Measurements from ENCODE around the gene PLEKHA4. TPM values are rescaled to one million over a fixed set of nuclear protein-coding genes. Genes with fewer than 3 reads are reported as not detected.

Gene PLEKHA4
- total RNA-seq, 1 donor from 2014 or later = 22.2 TPM

DNA sequence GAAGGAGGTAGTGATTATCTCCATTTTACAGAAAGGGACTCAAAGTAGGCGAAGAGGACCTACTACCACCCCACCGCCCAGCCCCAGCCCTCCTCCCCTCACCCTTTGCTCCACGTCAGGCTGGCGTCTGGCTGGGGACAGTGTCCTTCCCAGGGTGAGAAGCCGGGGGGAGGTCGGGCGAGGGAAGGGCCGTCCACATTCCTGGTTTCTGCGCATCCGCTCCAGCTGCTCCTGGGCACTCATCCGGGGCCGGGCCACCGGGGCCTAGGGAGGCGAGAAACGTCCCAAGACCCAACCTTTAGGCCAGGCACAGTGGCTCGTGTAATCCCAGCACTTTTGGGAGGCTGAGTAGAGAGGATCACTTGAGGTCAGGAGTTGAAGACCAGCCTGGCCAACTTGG lies 27.4 kb downstream of the PLEKHA4 start:
- DNase-seq = no peak
- no peak for ATAC-seq
- intact Hi-C loops (cut with micrococcal nuclease) = loop anchor here (5.0 kb wide), 1 partner anchor 54 kb away; no protein-coding TSS in a partner anchor

DNA sequence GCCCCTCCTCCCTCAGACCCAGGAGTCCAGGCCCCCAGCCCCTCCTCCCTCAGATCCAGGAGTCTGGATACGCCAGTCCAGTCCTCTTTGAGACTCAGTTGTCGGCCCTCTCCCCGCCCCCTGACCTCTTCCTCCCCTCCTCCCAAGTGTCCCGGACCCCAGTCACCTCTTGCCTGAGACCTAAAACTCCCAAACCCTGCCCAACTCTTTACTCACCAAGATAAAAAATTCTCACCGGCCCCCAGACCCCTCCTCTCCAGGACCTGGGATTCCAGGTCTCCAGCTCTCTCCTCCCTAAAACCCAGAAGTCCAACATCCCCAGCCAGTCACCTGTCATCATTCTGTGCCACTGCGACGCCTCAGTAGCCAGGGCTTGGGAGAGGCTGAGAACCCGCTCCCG lies 30.7 kb downstream of the PLEKHA4 start:
- DNase-seq (no peak), ATAC-seq (no peak)
- intact Hi-C loops (cut with micrococcal nuclease) = no loop called here

DNA sequence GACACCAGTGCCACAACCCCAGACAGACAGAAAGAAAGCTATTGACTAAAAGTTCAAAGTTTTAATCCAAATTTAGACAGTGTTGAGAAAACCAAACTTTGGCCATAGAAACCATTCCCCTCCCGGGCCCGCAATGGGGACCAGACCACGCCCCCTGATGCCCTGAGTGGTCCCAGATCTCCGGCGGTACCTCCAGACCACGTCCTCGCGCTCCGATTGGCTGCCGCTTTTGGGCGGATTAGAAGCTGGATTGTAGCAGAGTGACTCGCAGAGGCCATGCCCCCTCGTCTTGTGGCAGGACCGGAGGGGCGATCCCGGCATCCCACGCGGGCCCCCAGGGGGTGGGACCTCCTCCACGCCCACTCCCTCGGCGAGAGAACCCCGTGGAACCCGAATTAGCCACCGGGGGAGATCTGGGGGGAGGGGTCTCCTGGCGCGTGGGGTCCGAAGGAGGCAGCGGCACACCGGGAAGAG lies 31.3 kb downstream of the PLEKHA4 start:
- DNase-seq (peak; percentile 87), ATAC-seq (peak; percentile 91)
- intact Hi-C loops (cut with micrococcal nuclease) = no loop called here

DNA sequence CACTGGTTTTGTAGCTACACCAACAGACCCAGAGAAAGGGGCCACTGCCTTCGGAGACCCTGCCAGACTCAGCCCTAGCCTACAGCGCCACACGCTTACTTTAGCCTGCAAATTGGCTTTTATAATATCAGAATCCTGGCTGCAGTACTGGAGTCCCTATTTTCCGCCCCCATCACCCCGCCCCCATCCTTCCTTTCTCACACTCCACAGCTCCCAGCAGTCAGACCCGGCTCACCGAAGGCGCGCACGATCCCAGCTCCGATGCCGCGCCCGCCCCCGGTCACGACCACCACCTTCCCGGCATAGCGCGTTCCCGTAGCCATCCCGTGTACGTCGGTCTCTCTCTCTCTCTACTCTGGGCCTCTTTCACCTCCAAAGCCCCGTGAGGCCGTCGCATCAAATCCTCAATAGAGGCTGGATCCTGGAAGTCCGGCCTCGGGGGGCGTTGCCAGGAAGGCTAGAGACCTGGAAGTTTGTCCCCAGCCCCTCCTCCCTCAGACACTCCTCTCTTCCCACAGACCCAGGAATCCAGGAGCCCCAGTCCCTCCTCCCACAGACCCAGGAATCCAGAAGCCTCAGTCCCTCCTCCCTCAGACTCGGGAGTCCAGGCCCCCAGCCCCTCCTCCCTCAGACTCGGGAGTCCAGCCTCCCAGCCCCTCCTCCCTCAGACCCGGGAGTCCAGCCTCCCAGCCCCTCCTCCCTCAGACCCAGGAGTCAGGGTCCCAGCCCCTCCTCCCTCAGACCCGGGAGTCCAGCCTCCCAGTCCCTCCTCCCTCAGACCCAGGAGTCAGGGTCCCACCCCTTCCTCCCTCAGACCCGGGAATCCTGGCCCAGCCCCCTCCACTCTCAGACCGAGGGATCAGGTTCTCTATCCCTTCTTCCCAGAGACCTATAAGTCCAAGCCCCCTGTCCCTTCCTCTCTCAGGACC lies 32.1 kb downstream of the PLEKHA4 start, which contains the start of gene HSD17B14:
Gene HSD17B14 (minus strand): TSS at position 403 of the 929 bp plus-strand sequence. CDS start 80 bp downstream, at position 323.
- ATAC-seq (peak; percentile 31), DNase-seq (no peak)
- intact Hi-C loops (cut with micrococcal nuclease) = no loop called here

DNA sequence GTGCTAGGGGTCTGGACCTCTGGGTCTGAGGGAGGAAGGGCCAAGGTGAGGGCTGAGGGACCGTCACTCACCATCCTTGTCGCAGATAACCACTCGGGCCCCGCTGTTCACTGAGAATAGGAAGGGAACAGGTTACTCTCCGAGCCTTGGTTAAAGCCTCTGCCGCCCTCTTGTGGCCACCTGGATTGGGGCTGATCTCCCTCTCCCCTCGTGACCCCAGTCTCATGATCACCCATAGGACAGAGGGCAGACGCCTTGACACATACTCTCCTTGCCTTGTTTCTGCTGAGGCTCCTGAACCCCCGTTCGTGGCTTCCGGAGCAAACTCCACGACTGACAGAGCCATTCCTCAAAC lies 32.7 kb downstream of the PLEKHA4 start:
- intact Hi-C loops (cut with micrococcal nuclease) = loop anchor here (2.0 kb wide), 1 partner anchor 41 kb away; no protein-coding TSS in a partner anchor
- ATAC-seq = peak; percentile 94

DNA sequence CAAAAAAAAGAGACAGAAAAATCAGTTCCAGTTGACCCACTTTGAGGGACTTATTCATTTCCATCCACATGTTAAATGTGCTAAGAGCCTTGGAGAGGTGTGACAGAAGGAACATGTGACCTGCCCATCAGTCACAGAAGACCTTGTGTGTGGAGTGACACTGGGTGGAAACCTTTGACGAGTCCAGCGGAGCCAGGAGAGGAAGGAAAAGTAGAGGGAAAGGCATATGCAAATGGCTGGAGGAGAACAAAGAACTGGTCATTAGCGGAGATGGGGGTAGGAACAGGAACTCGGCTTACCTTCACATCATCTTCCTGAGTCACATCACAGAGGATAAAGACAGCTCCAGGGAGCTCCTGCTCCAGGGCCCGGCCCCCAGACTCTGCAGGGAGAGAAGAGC lies 34.4 kb downstream of the PLEKHA4 start:
- DNase-seq (no peak), ATAC-seq (no peak)
- intact Hi-C loops (cut with micrococcal nuclease) = loop anchor here (2.0 kb wide), 1 partner anchor 39 kb away; no protein-coding TSS in a partner anchor

More for the DNA sequence above, 32.7 kb downstream of the PLEKHA4 start:
- peak; percentile 96 for DNase-seq

DNA sequence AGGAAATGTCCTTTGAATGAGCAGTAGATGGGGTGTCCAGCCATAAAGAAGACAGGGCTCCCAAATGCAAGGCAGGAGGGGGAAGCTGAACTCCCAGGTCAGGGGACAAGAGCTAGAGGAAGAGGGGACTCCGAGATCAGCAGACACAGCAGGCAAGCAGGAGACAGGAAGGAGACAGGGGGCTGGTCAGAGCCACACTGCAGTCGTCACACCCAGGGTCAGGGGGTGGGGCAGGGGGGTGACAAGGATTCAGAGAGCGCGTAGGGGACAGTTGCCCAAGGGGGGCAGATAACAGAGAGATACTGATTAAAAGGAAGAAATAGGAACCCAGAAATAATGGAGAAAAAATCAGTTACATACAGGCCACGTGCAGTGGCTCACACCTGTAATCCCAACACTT lies 35.4 kb downstream of the PLEKHA4 start:
- intact Hi-C loops (cut with micrococcal nuclease) = no loop called here
- no peak for ATAC-seq

DNA sequence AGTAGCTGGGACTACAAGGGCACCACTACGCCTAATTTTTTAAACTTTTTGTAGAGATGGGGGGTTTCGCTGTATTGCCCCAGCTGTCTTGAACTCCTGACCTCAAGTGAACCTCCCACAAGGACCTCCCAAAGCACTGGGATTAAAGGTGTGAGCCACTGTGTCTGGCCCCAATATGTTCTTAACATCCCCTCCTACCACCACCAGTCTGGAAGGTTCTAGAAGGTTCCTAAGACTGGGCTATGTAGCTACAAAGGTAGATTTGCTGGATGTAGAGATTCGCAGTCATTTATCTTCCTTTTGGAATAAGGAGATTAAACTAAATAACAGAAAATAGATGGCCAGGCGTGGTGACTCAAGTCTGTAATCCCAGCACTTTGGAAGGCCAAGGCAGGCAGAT lies 37.5 kb downstream of the PLEKHA4 start:
- intact Hi-C loops (cut with micrococcal nuclease) = no loop called here
- DNase-seq (no peak), ATAC-seq (no peak)

More for the DNA sequence above, 35.4 kb downstream of the PLEKHA4 start:
- DNase-seq = no peak

DNA sequence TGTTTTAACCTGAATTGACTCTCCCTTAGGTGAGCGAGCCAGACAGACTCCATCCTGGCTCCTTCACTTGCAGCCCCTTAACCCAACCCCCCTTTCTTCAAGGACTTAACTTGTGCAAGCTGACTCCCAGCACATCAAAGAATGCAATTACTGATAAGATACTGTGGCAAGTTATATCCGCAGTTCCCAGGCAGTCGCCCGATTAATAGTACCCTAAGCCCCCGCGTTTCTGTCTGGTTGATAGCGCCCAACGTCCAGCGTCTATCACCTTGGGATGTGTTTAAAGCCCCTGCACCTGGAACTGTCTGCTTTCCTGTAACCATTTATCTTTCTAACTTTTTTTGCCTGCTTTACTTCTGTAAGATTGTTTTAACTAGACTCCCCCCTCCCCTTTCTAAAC lies 38.3 kb downstream of the PLEKHA4 start:
- DNase-seq (no peak), ATAC-seq (no peak)
- intact Hi-C loops (cut with micrococcal nuclease) = no loop called here

DNA sequence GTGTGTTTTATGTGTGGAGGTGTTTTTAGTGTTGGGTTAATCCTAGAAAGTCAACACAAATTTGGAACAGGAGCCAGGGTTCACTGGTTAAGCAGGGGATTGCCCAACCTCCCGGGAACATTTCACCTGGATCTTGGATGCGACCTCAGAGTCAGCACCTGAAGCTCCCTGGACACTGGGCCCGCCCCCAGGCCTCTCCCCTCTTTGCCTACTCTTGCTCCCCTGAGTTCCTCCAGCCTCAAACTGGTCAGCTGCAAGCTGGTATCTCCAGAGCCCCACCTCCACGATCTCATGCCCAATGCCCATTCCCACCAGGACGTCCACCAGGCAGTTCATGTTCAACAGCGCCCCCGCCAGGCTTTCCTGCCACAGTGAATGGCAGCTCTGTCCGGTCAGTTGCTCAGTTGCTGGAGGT lies 41.8 kb downstream of the PLEKHA4 start:
- DNase-seq = no peak
- intact Hi-C loops (cut with micrococcal nuclease) = no loop called here
- no peak for ATAC-seq

DNA sequence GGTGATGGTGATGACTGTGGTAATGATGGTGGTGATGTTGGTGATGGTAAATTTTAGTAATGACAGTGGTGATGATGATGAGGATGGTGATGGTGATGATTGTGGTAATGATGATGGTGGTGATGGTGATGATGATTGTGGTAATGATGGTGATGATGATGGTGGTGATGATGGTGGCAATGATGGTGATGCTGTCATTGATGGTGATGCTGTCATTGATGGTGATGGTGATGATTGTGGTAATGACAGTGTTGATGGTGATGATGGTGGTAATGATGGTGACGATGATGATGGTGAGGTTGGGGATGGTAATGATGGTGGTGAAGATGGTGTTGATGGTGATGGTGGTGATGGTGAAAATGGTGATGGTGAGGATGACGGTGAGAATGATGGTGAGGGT lies 45.9 kb downstream of the PLEKHA4 start:
- ATAC-seq (no peak), DNase-seq (no peak)
- intact Hi-C loops (cut with micrococcal nuclease) = no loop called here

DNA sequence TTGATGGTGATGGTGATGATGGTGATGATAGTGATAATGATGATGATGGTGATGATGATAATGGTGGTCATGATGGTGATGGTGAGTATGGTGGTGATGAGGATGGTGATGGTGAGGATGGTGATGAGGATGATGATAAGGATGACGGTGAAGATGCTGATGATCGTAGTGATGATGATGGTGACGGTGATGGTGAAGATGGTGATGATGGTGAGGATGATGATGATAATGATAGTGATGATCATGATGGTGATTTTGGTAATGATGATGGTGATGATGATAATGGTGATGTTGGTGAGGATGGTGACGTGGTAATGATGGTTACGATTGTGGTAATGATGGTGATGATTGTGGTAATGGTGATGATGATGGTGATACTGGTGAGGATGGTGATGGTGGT lies 46.8 kb downstream of the PLEKHA4 start:
- intact Hi-C loops (cut with micrococcal nuclease) = no loop called here
- ATAC-seq (no peak), DNase-seq (no peak)

DNA sequence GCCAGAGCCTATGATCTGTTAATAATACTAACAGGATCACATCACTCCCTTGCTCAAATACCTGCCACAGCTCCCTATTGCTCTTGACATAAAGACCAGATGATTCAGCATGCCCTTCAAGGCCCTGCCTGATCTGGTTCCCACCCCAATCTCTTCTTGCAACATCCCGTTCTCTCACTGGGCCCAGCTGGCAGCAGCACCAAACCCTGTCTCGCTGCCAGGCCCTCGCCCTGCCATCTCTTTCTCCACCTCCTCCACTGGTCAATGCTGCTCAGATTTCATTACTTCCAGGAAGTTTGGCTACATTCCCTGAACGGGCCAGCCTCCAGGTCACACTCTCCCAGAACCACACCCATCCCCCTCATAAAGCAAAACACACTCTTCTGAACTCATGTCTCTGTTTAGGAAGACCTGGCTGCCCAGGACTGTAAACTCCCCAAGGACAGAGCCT lies 49.0 kb downstream of the PLEKHA4 start:
- peak; percentile 91 for DNase-seq
- intact Hi-C loops (cut with micrococcal nuclease) = no loop called here
- ATAC-seq = peak; percentile 93

DNA sequence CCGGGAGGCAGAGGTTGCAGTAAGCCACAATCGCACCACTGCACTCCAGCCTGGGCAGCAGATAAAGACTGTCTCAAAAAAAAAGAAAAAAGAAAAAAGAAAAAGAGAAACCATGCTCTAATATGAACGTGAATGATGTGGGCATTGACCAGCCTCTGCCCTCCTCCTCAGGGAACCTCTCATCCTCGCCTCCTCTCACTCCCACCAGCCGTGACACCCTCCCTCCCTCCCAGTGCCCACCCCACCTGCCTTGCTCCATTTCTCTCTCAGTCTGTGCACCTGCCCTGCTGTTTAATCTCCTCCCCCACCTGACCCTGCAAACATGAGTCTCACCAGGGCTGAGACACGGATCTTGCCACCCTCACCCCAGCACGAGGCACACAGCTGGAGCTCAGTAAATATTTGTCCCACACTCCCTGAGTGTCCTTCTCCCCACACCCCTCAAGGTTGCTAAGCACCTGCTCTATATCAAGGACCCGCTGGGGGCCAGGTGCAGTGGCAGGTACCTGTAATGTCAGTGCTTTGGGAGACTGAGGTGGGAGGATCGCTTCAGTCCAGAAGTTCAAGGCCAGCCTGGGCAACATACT lies 50.1 kb downstream of the PLEKHA4 start:
- ATAC-seq (no peak), DNase-seq (no peak)
- intact Hi-C loops (cut with micrococcal nuclease) = no loop called here

DNA sequence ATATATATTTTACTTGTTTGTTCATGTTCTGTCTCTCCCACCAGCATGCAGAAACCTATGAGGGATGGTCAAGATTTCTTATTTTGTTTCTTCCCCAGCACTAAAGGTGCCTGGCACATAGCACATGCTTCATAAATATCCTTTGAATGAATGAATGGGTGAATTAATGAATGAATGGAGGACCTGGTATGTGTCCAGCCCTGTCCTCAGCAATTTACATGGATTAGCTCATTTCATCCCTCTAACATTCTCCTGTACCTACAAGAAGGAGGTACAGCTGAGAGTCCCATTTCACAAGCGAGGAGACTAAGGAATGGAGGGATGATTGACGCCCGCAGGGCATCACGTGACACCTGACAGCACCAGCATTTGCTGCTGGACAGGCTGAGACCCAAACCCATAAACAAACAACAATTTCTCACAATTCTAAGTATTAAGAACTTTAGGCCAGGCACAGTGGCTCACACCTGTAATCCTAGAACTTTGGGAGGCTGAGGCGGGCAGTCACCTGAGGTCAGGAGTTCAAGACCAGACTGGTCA lies 50.8 kb downstream of the PLEKHA4 start:
- DNase-seq (no peak), ATAC-seq (no peak)
- intact Hi-C loops (cut with micrococcal nuclease) = no loop called here

DNA sequence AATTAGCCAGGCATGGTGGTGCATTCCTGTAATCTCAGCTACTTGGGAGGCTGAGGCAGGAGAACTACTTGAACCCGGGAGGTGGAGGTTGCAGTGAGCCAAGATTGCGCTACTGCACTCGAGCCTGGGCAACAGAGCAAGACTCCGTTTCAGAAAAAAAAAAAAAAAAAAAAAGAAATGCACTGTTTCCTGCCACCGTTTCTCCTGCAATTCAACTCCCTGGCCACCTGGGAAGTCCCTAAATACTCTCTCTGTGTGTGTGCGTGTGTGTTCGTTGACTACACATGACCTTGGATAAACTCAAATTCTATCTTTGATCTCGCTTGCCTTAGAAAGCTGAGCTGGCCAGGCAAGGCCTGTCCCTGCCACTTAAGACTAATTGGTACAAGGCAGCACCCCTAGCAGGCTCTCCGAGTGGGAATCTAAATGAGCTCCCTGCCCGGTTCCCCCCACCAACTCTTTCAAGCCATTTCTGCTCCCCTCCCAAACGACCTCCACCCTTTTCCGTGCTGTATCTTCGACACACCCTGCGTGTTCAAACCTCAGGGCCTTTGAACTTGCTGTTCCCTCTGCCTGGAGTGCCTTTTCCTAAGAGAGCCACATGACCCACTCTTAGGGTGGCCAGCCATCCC lies 52.4 kb downstream of the PLEKHA4 start:
- peak; percentile 54 for DNase-seq
- peak; percentile 7 for ATAC-seq
- intact Hi-C loops (cut with micrococcal nuclease) = no loop called here

DNA sequence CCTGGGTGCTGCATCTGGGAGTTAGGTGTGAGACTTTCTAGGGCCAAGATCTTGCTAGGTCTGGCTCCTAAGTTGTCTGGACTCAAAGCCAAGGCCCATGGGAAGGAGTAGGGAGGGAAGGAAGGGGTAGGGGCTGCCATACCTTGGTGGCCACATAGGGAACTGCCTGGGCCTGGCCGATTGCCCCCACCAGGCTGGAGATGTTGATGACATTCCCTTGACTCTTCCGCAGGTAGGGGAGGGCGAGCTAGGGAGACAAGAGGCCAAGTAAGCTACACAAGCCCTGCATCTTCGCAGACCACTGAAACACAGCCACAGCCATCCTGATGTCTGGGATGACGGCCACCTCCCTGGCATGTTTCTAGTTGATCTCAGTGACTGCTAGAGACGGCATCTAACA lies 53.5 kb downstream of the PLEKHA4 start:
- intact Hi-C loops (cut with micrococcal nuclease) = no loop called here
- DNase-seq (no peak), ATAC-seq (no peak)

DNA sequence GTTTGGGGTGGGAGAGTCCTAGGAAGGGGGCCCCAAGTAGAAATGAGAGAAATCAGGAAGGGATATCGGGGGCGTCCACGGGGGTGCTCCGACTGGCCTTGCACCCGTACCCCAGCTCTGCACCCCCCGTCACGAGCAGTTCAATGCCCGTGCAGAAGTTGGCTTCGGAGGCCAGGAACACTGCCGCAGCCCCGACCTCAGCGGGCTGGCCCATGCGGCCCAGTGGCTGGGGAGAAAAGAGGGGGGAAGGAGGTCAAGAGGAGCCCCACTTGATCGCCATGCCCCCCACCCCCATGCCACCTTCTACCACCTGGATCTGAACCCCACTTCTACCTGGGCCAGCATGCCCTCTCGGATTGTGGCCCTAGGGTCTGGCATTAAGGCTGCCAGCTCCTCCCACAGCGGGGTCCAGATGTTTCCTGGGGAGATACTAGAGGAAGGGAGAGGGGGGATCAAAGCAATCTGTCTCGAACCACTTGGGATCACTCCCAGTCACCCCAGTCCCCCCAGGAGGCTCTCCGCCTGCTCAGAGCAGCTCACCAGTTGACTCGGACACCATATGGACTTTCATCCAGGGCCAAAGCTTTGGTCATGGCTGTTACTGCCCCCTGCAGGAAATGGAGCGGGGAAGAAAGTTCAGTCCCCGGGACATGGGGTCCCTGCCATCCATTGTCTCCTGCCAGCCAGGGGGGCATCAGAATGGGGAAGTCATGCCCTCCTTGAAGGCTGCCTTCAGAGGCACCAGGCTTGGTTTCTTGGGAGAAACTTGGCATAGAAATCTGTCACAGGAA lies 55.1 kb downstream of the PLEKHA4 start:
- no peak for ATAC-seq
- DNase-seq = no peak
- intact Hi-C loops (cut with micrococcal nuclease) = no loop called here

Data from left ventricle myocardium superior (tissue), 1 donor.